GM13977 (cell line): ENCODE data around the gene SLC6A5.
"Not testable (repeated sequence)": the region's sequence is repeated elsewhere in the genome, so short reads cannot be mapped to it uniquely, and the experiment has no call there.

Experiments used
- DNase-seq: peaks from one replicate; pipeline ENCODE4 v3.0.0; 2012; ENCODE audit warnings: low spot score
- in situ Hi-C: fragments of 300-500 bp; cut with MboI; formaldehyde crosslinking; loops from one replicate; pipeline ENCODE4 v1.12.0; 2022; ENCODE audit warnings: low sequenced_read_pairs, low pct_unique_long_range_greater_than_20kb, mixed read lengths, inconsistent platforms; ENCODE audit not compliant: unreplicated experiment
- TF ChIP-seq, protein P1 (sequence below): IDR thresholded peaks from 2 replicates; pipeline ENCODE4 v1.5.1; 2012; ENCODE audit warnings: mild to moderate bottlenecking, control low read depth; ENCODE audit not compliant: insufficient read depth; ENCODE audit errors: extremely low read depth, missing control alignments

Gene SLC6A5

GRCh38 chr11:20563866-20564265, 35.5 kb upstream of the SLC6A5 start:
- no peak for DNase-seq
- in situ Hi-C loops = no loop called here
- TF ChIP-seq, protein P1, sequence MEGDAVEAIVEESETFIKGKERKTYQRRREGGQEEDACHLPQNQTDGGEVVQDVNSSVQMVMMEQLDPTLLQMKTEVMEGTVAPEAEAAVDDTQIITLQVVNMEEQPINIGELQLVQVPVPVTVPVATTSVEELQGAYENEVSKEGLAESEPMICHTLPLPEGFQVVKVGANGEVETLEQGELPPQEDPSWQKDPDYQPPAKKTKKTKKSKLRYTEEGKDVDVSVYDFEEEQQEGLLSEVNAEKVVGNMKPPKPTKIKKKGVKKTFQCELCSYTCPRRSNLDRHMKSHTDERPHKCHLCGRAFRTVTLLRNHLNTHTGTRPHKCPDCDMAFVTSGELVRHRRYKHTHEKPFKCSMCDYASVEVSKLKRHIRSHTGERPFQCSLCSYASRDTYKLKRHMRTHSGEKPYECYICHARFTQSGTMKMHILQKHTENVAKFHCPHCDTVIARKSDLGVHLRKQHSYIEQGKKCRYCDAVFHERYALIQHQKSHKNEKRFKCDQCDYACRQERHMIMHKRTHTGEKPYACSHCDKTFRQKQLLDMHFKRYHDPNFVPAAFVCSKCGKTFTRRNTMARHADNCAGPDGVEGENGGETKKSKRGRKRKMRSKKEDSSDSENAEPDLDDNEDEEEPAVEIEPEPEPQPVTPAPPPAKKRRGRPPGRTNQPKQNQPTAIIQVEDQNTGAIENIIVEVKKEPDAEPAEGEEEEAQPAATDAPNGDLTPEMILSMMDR = no peak

GRCh38 chr11:20564846-20565635, 34.4 kb upstream of the SLC6A5 start:
- TF ChIP-seq, protein P1 = no peak
- in situ Hi-C loops = no loop called here
- no peak for DNase-seq

GRCh38 chr11:20566115-20566514, 33.3 kb upstream of the SLC6A5 start:
- DNase-seq, in situ Hi-C loops: not testable (repeated sequence)

DNA sequence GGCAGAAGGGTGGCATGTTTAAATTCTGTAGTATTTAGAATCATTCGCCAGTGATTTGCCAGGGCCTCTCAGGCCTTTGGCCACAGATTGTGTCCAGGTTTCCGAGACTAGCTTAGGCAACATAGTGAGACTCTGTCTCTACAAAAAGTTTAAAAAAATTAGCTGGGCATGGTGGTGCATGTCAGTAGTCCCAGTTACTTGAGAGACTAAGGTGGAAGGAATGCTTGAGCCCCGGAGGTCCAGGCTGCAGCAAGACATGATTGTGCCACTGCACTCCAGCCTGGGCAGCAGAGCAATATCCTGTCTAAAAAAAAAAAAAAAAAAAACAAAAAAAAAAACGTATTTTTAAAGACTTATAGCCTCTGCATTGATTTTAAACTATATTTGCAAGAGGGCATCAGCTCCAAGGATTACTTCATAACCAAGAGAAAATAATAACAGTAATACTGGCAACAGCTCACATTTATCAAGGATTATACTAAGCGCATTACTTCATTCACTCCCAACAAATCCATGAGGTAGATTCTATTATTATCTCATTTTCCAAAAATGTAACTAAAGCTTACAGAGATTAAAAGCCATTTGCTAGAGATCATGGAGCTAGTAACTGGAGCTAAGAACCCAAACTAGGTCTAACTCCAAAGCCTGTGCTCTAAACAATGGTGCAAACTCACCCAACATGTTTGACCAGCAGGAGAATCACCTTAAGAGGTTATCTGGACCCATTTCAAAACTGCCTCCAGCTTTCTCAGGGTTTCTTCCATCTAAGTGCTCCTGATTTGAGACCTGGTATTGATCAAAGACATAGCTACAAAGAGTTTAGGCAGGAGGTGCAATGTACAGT, 32.6 kb upstream of the SLC6A5 start:
- DNase-seq = no peak
- in situ Hi-C loops = no loop called here
- TF ChIP-seq, protein P1 = no peak

GRCh38 chr11:20579725-20580124, 19.7 kb upstream of the SLC6A5 start:
- DNase-seq, in situ Hi-C loops: not testable (repeated sequence)

- in situ Hi-C loops = no loop called here
- TF ChIP-seq, protein P1 = no peak
- DNase-seq = no peak
Measured at GRCh38 chr11:20583201-20583600, 16.2 kb upstream of the SLC6A5 start.

DNA sequence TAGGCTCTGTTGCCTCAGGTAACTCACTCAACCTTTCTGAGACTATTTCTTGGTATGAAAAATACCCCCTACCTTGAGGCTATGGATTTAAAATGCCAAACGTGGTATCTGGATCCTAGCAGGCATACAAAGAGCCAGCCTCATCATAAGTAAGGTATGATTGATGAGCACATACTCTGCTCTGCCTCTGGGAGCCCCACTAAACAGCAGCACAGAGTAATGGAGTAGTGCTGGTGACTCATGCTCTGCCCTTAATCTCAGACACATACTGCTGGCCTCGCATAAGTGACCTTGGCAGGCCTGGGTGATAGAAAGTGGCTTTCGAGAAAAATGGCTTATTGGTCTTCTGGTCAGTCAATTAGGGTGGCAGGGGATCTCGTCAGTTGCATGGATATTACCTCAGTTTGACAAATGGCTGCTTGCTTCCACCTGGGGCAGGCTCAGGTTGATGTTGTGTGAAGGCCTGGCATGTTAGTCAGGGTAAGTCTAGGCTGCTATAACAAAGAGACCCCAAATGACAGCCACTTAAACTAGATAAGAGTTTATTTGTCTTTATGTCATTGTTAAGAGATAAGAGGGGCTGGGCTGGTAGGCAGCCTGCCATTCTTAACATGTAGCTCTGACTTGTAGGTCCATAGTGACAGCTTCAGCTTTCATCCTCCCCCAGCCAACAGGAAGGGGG, 15.2 kb upstream of the SLC6A5 start:
- no peak for DNase-seq
- in situ Hi-C loops = no loop called here

More for the DNA sequence above, 15.2 kb upstream of the SLC6A5 start:
- TF ChIP-seq, protein P1 = no peak
